ENCODE data around the gene NEGR1.

Gene NEGR1

GRCh38 chr1:71920556-71920955 lies 361.8 kb downstream of the NEGR1 start:
- Histone ChIP-seq H3K4me1 (ENCODE audit: low read length) (no peaks in the 10 kb centered on the region), H3K27me3 (ENCODE audit: low read depth, low read length) (no peaks in the 10 kb centered on the region), H3K4me2 (ENCODE audit: low read length) (no peak overlapping the region), H3K27ac (ENCODE audit: low read length) (no peak overlapping the region), H2AFZ (ENCODE audit: low read depth, low read length) (no peak overlapping the region), H3K79me2 (ENCODE audit: low read length) (no peaks in the 10 kb centered on the region), H3K4me3 (ENCODE audit: low read length) (no peak overlapping the region), H3K9me3 (ENCODE audit: insufficient read depth, low read length) (no peaks in the 10 kb centered on the region), H3K36me3 (replicated peaks; ENCODE audit: low read depth, low read length) (no peaks in the 10 kb centered on the region), H4K20me1 (ENCODE audit: insufficient read depth, low read length) (no peaks in the 10 kb centered on the region), H3K9ac (ENCODE audit: low read length) (no peak overlapping the region)
- no peak for TF ChIP-seq CTCF (IDR thresholded peaks at IDR 0.05; ENCODE audit: low read depth, low read length)
- no peak for TF ChIP-seq EZH2phosphoT487 (IDR thresholded peaks at IDR 0.05; ENCODE audit: low read depth)

GRCh38 chr1:71919811-71920509 lies 362.4 kb downstream of the NEGR1 start:
- Histone ChIP-seq H4K20me1 (ENCODE audit: insufficient read depth, low read length) (no peaks in the 10 kb centered on the region), H3K4me1 (ENCODE audit: low read length) (no peaks in the 10 kb centered on the region), H3K4me2 (ENCODE audit: low read length) (no peak overlapping the region), H3K27ac (ENCODE audit: low read length) (no peak overlapping the region), H3K36me3 (replicated peaks; ENCODE audit: low read depth, low read length) (no peaks in the 10 kb centered on the region), H3K4me3 (ENCODE audit: low read length) (no peak overlapping the region), H3K9me3 (ENCODE audit: insufficient read depth, low read length) (no peaks in the 10 kb centered on the region), H3K27me3 (ENCODE audit: low read depth, low read length) (no peaks in the 10 kb centered on the region), H2AFZ (ENCODE audit: low read depth, low read length) (no peak overlapping the region), H3K9ac (ENCODE audit: low read length) (no peak overlapping the region), H3K79me2 (ENCODE audit: low read length) (no peaks in the 10 kb centered on the region)
- TF ChIP-seq CTCF (IDR thresholded peaks at IDR 0.05; ENCODE audit: low read depth, low read length) (no peak), EZH2phosphoT487 (IDR thresholded peaks at IDR 0.05; ENCODE audit: low read depth) (no peak)

GRCh38 chr1:71918630-71919029 lies 363.7 kb downstream of the NEGR1 start:
- no peaks in the 10 kb centered on the region for H3K4me1 ChIP-seq (ENCODE audit: low read length)

GRCh38 chr1:71916894-71917293 lies 365.4 kb downstream of the NEGR1 start:
- Histone ChIP-seq H3K36me3 (replicated peaks; ENCODE audit: low read depth, low read length) (no peaks in the 10 kb centered on the region), H3K4me3 (ENCODE audit: low read length) (no peak overlapping the region), H3K27ac (ENCODE audit: low read length) (no peak overlapping the region), H4K20me1 (ENCODE audit: insufficient read depth, low read length) (no peaks in the 10 kb centered on the region), H3K27me3 (ENCODE audit: low read depth, low read length) (no peaks in the 10 kb centered on the region), H3K79me2 (ENCODE audit: low read length) (no peaks in the 10 kb centered on the region), H3K4me1 (ENCODE audit: low read length) (no peaks in the 10 kb centered on the region), H3K9ac (ENCODE audit: low read length) (no peak overlapping the region), H2AFZ (ENCODE audit: low read depth, low read length) (no peak overlapping the region), H3K4me2 (ENCODE audit: low read length) (no peak overlapping the region), H3K9me3 (ENCODE audit: insufficient read depth, low read length) (no peaks in the 10 kb centered on the region)
- TF ChIP-seq CTCF (IDR thresholded peaks at IDR 0.05; ENCODE audit: low read depth, low read length), result no peak

More at GRCh38 chr1:71918630-71919029, 363.7 kb downstream of the NEGR1 start:
- Histone ChIP-seq H2AFZ (ENCODE audit: low read depth, low read length) (no peak overlapping the region), H4K20me1 (ENCODE audit: insufficient read depth, low read length) (no peaks in the 10 kb centered on the region), H3K4me2 (ENCODE audit: low read length) (no peak overlapping the region), H3K79me2 (ENCODE audit: low read length) (no peaks in the 10 kb centered on the region), H3K4me3 (ENCODE audit: low read length) (no peak overlapping the region), H3K27ac (ENCODE audit: low read length) (no peak overlapping the region), H3K9me3 (ENCODE audit: insufficient read depth, low read length) (no peaks in the 10 kb centered on the region), H3K27me3 (ENCODE audit: low read depth, low read length) (no peaks in the 10 kb centered on the region), H3K36me3 (replicated peaks; ENCODE audit: low read depth, low read length) (no peaks in the 10 kb centered on the region), H3K9ac (ENCODE audit: low read length) (no peak overlapping the region)
- TF ChIP-seq EZH2phosphoT487 (IDR thresholded peaks at IDR 0.05; ENCODE audit: low read depth), result no peak
- TF ChIP-seq CTCF (IDR thresholded peaks at IDR 0.05; ENCODE audit: low read depth, low read length), result no peak
